ENCODE data around the gene CDH5. TPM values are rescaled to one million over a fixed set of nuclear protein-coding genes. Genes with fewer than 3 reads are reported as not detected.

CDH5 gene
- total and polyA plus RNA-seq, 2 of the 13 experiments (the other 11 are each of a cell fraction or from before 2014, with no cell fraction given), result 0.71 to 1.1 TPM

GRCh38 chr16:66406534-66407221 lies 40.2 kb downstream of the CDH5 start (continued):
- TF ChIP-seq TEF (CRISPR knock-in tag; IDR thresholded peaks at IDR 0.05), result no peak
- TF ChIP-seq HES4 (CRISPR knock-in tag; IDR thresholded peaks at IDR 0.05; ENCODE audit: borderline replicate concordance), result no peak
- TF ChIP-seq MYPOP (CRISPR knock-in tag; IDR thresholded peaks at IDR 0.05), result 0 out of 2 replicates have a peak, but pooled peaks have one; percentile 32
- no peak; the same call in 1 of the 2 replicates for TF ChIP-seq POLR2G (IDR thresholded peaks at IDR 0.05; ENCODE audit: low read depth, low read length)
- TF ChIP-seq ZBTB10 (CRISPR knock-in tag; IDR thresholded peaks at IDR 0.05; ENCODE audit: borderline replicate concordance), result peak; percentile 82; the same call in 1 of the 2 replicates
- peak; percentile 59; the same call in 1 of the 2 replicates for TF ChIP-seq SP140L (CRISPR knock-in tag; IDR thresholded peaks at IDR 0.05; ENCODE audit: borderline replicate concordance)
- no peak; the same call in 1 of the 2 replicates for TF ChIP-seq ZNF232 (CRISPR knock-in tag; IDR thresholded peaks at IDR 0.05; ENCODE audit: borderline replicate concordance)
- no peak for TF ChIP-seq ZNF30 (CRISPR knock-in tag; IDR thresholded peaks at IDR 0.05)
- peak; percentile 22; the same call in 1 of the 2 replicates for TF ChIP-seq ZNF225 (CRISPR knock-in tag; IDR thresholded peaks at IDR 0.05)
- no peak for TF ChIP-seq ZNF720 (CRISPR knock-in tag; IDR thresholded peaks at IDR 0.05)
- TF ChIP-seq GTF2F1 (IDR thresholded peaks at IDR 0.05; ENCODE audit: low read length), result peak; percentile 57; the same call in 1 of the 2 replicates
- TF ChIP-seq ZNF354B (CRISPR knock-in tag; IDR thresholded peaks at IDR 0.05), result peak; percentile 77; the same call in 1 of the 2 replicates
- TF ChIP-seq PITX1 (CRISPR knock-in tag; IDR thresholded peaks at IDR 0.05), result peak; percentile 90
- TF ChIP-seq KLF13 (CRISPR knock-in tag; IDR thresholded peaks at IDR 0.05), result no peak
- TF ChIP-seq MATR3 (CRISPR knock-in tag; IDR thresholded peaks at IDR 0.05), result no peak
- TF ChIP-seq ZNF580 (CRISPR knock-in tag; IDR thresholded peaks at IDR 0.05; ENCODE audit: borderline replicate concordance, low read depth), result peak; percentile 81; the same call in 1 of the 2 replicates
- peak; percentile 27; the same call in 1 of the 2 replicates for TF ChIP-seq ELF1 (CRISPR knock-in tag; IDR thresholded peaks at IDR 0.05)
- 0 out of 2 replicates have a peak, but pooled peaks have one; percentile 54 for TF ChIP-seq HIVEP1 (CRISPR knock-in tag; IDR thresholded peaks at IDR 0.05)
- no peak for TF ChIP-seq KLF12 (CRISPR knock-in tag; IDR thresholded peaks at IDR 0.05; ENCODE audit: borderline replicate concordance)
- TF ChIP-seq ZNF121 (CRISPR knock-in tag; IDR thresholded peaks at IDR 0.05), result peak; percentile 30; the same call in 1 of the 2 replicates
- TF ChIP-seq BATF2 (CRISPR knock-in tag; IDR thresholded peaks at IDR 0.05), result no peak
- peak; percentile 86 for TF ChIP-seq SP5 (CRISPR knock-in tag; IDR thresholded peaks at IDR 0.05; ENCODE audit: borderline replicate concordance, low read depth)

All from HepG2 (cell line).